NCI-H1105 (cell line): ENCODE measurements around the gene AXIN2.
A peak's percentile ranks its signal among the peaks of the same experiment; 100 is the strongest.
"Not testable (repeated sequence)": the region's sequence is repeated elsewhere in the genome, so short reads cannot be mapped to it uniquely, and the experiment has no call there.

Source experiments
- DNase-seq: peaks from one replicate; lab custom pipeline; 2025; lab: John Stamatoyannopoulos, UW

The AXIN2 gene

GRCh38 chr17:65522751-65523404 is 38.6 kb downstream of the AXIN2 start:
- no peak for DNase-seq

GRCh38 chr17:65519462-65519861 is 42.0 kb downstream of the AXIN2 start:
- no peak for DNase-seq

GRCh38 chr17:65518256-65518655 is 43.2 kb downstream of the AXIN2 start:
- DNase-seq, result no peak

GRCh38 chr17:65515959-65516948 is 45.2 kb downstream of the AXIN2 start:
- peak; percentile 56 for DNase-seq

- DNase-seq, result no peak
Measured at GRCh38 chr17:65515512-65515911, 45.9 kb downstream of the AXIN2 start.

GRCh38 chr17:65514541-65514940 is 46.9 kb downstream of the AXIN2 start:
- DNase-seq, result no peak

- no peak for DNase-seq
Measured at GRCh38 chr17:65514082-65514481, 47.4 kb downstream of the AXIN2 start.

GRCh38 chr17:65511316-65511715 is 50.1 kb downstream of the AXIN2 start:
- DNase-seq, result no peak

GRCh38 chr17:65509032-65509431 is 52.4 kb downstream of the AXIN2 start:
- DNase-seq, result no peak

- not testable (repeated sequence) for DNase-seq
Measured at GRCh38 chr17:65504673-65505072, 56.8 kb downstream of the AXIN2 start.

GRCh38 chr17:65504141-65504540 is 57.3 kb downstream of the AXIN2 start:
- DNase-seq, result no peak

GRCh38 chr17:65503557-65503956 is 57.9 kb downstream of the AXIN2 start:
- DNase-seq, result no peak

GRCh38 chr17:65498816-65499215 is 62.6 kb downstream of the AXIN2 start:
- no peak for DNase-seq

- no peak for DNase-seq
Measured at GRCh38 chr17:65496801-65497200, 64.6 kb downstream of the AXIN2 start.

- DNase-seq, result no peak
Measured at GRCh38 chr17:65495122-65496055, 66.1 kb downstream of the AXIN2 start.

GRCh38 chr17:65489413-65490155 is 71.9 kb downstream of the AXIN2 start:
- no peak for DNase-seq

- DNase-seq, result no peak
Measured at GRCh38 chr17:65488665-65489064, 72.8 kb downstream of the AXIN2 start.

GRCh38 chr17:65487990-65488389 is 73.5 kb downstream of the AXIN2 start:
- DNase-seq, result no peak

- no peak for DNase-seq
Measured at GRCh38 chr17:65487161-65487560, 74.3 kb downstream of the AXIN2 start.

- DNase-seq, result no peak
Measured at GRCh38 chr17:65485388-65486299, 75.8 kb downstream of the AXIN2 start.
